ENCODE data around the gene GPR84. TPM values are rescaled to one million over a fixed set of nuclear protein-coding genes. Genes with fewer than 3 reads are reported as not detected.

GPR84 gene
- total RNA-seq, 2 donors from 2014 or later, result 0.43 TPM; not detected in 1

DNA sequence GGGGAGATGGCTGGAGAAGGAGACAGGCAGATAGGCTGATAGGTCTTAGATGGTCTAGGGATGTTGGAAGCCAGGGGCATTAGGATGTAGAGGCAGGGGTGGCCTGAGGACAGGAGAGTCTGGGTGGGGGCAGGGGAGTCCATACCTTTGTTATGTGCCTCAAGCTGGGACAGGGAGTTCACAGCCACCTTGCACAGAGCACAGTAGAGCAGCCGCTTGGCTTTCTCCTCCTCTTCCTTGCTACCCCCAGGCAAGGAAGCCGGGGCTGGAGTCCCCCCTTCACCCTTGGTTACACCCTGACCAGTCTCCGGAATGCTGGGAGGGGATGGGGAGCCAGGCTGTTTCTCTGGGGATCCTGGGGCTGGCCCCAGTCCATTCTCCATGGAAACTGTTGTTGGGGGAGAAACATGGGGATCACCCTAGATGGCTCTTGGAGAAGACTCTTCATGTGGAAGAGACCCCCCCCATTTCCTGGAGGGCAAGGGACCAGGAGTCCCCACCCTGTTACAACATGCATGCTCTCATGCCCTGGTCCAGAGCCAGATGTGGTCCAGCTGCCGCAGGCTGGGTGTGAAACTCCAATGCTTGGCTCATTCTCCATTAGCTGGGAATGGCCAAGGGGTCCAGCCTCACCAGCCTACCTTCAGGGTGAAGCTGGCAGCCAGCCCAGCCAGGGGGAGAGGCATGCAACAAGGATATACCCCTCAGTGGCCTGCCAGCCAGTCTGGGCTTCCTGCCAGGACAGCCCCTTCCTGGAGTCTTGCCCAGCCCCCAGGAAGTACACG lies 7.2 kb upstream of the GPR84 start:
- Histone ChIP-seq H3K36me3 (no peaks in the 10 kb centered on the region), H3K27me3 (no peaks in the 10 kb centered on the region), H3K4me3 (no peak overlapping the region), H3K9me3 (no peaks in the 10 kb centered on the region), H3K27ac (peak overlapping the region; percentile 73 to 92), H3K4me1 (peaks cover 0 to 76% of the 10 kb centered on the region in 2 donors)
- TF ChIP-seq, protein P1, sequence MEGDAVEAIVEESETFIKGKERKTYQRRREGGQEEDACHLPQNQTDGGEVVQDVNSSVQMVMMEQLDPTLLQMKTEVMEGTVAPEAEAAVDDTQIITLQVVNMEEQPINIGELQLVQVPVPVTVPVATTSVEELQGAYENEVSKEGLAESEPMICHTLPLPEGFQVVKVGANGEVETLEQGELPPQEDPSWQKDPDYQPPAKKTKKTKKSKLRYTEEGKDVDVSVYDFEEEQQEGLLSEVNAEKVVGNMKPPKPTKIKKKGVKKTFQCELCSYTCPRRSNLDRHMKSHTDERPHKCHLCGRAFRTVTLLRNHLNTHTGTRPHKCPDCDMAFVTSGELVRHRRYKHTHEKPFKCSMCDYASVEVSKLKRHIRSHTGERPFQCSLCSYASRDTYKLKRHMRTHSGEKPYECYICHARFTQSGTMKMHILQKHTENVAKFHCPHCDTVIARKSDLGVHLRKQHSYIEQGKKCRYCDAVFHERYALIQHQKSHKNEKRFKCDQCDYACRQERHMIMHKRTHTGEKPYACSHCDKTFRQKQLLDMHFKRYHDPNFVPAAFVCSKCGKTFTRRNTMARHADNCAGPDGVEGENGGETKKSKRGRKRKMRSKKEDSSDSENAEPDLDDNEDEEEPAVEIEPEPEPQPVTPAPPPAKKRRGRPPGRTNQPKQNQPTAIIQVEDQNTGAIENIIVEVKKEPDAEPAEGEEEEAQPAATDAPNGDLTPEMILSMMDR (IDR thresholded peaks at IDR 0.05), result no peak
- peak; percentile 88 for DNase-seq (ENCODE audit: low spot score)

DNA sequence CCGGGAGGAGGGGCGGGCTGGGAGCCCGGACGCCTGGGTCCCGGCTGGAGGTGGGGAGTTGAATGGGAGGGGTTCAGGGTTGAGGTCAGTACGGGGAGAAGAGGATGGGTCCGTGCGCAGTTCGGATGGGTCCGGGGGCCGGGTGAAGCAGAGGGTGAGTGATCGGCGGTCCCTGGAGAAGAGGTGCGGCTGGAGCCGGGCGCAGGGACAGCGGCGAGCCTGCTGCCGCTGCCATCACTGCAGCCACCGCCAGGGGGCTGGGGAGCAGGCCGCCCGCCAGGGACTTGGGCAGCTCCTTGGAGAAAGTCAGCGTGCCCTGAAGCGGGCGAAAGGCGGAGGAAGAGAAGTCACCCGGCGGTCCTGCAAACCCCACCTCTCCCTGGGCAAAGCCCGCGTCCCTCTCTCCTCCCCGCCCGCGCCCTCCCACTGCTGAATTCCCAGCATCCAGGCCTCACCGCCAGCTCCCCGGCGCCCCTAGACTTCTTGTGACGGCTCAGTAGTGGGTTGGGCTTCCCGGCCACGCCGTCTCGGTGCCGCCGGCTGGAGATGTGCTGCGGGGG lies 6.0 kb upstream of the GPR84 start:
- H3K9me3 ChIP-seq, result no peaks in the 10 kb centered on the region
- TF ChIP-seq, protein P1 (IDR thresholded peaks at IDR 0.05), result peak; percentile 93 to 97
- DNase-seq (ENCODE audit: low spot score), result peak; percentile 83
- peak overlapping the region; percentile 73 to 92 for H3K27ac ChIP-seq
- peak overlapping the region; percentile 26 to 50 for H3K4me3 ChIP-seq
- H3K27me3 ChIP-seq, result no peaks in the 10 kb centered on the region
- H3K4me1 ChIP-seq, result peaks cover 0 to 63% of the 10 kb centered on the region in 2 donors
- no peaks in the 10 kb centered on the region for H3K36me3 ChIP-seq

DNA sequence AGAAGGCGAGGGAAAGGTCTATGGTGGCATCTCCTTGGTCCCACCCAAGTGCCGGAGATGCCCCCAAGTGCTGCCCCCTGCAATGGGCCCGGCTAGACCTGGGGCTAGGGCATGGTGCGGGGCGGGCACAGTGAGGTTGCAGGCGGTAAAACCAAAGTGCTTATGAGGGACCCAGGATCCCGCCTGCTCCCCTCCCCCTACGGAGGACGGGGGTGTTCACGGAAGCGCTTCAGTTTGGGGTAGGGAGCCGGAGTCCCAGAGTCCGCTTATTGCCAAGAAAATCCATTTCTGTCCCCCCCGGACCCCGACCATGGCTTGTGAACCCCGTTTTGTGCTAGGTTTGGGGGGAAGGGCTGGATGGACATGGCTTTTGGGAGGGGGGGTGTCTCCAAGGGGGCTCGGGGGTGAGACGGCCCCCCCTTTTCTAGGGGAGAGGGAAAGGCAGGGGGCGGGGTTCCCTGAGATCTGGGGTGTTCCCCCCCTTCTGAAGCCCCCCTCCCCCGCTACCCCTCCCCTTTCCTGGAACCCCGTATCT lies 5.4 kb upstream of the GPR84 start:
- peaks cover 0 to 57% of the 10 kb centered on the region in 2 donors for H3K4me1 ChIP-seq
- H3K36me3 ChIP-seq, result no peaks in the 10 kb centered on the region
- peak overlapping the region; percentile 26 to 50 for H3K4me3 ChIP-seq
- DNase-seq (ENCODE audit: low spot score), result no peak
- H3K9me3 ChIP-seq, result no peaks in the 10 kb centered on the region
- H3K27me3 ChIP-seq, result no peaks in the 10 kb centered on the region
- H3K27ac ChIP-seq, result peak overlapping the region; percentile 73 to 92
- TF ChIP-seq, protein P1 (IDR thresholded peaks at IDR 0.05), result no peak

DNA sequence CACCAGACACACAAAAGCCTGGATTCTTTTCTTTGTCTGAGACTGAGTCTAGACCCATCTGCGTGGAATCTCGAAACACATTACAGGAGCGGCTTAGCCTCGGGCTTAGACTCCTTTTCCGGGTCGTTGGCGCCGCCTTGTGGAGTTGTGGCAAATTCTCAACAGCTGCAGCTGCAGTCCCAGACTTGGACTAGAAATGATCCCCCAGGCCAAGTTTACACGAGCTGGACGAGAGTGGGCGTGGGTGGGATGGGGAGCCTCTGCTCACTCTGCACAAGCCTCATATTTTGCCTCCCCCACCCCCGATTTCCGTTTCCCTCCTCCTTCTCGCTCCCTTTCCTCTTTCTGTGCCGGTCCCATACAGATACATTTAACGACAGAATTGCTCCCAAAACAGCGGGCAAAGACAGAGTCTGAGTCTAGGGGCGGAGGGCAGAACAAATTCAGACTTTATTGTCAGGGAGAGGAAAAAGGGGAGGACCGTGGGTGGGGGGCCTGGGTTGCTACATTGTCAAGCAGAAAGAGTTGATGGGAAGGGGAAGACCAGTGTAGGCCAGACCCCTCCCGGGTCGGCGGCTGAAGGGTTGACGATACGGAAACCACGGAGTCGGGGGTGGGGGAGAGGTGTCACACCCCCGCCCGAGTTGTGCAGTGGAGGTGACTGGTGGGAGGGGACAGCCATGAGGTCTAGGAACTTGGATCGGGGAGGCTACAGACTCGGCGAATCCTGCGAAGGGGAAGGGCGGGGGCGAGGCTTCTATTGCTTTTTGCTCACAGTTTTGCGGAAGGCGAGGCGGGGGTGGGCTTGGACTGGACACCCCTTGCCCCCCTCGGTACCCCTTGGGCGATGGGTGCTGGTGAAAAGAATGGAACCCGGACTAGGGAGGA lies 4.7 kb upstream of the GPR84 start:
- Histone ChIP-seq H3K27ac (peak overlapping the region; percentile 73 to 92), H3K27me3 (no peaks in the 10 kb centered on the region), H3K4me3 (peak overlapping the region in 1 of 2 donors; percentile 50), H3K9me3 (no peaks in the 10 kb centered on the region), H3K4me1 (peaks cover 0 to 52% of the 10 kb centered on the region in 2 donors), H3K36me3 (no peaks in the 10 kb centered on the region)
- DNase-seq (ENCODE audit: low spot score), result peak; percentile 93
- TF ChIP-seq, protein P1 (IDR thresholded peaks at IDR 0.05), result peak; percentile 71 to 88

DNA sequence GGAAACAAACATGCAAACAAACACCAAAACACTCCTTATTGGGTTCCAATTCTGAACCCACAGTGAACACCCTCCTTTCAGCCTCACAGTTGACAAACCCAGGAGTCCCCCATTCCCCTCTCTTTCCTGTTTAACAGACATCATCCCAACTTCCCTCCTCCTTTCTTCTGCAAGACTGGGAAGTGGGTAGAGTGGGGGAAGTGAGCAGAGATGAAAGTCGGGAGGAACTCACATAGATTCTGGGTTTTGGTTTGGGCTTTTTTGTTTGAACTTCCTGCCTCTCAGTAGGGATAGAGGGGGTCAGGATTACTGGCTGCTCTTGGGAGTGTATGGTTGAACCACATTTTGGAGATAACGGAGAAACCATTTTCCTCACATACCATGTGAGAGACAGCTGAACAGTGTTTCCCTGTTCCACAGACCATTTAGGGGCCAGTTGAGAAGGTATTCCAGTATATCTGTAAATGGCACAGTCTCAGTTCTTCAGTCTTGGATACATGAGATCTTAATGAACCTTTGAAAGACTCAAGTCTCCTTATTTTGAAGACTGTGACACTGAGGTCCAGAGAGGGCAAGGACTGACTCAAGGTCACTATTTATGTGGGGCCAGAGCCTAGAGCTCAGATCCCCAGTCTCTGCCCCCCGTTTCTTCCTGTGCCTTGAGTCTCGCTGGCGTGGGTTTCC lies 3.9 kb upstream of the GPR84 start:
- H3K4me3 ChIP-seq, result peak overlapping the region in 1 of 2 donors; percentile 50
- no peaks in the 10 kb centered on the region for H3K36me3 ChIP-seq
- no peaks in the 10 kb centered on the region for H3K9me3 ChIP-seq
- peak overlapping the region; percentile 73 to 92 for H3K27ac ChIP-seq
- H3K27me3 ChIP-seq, result no peaks in the 10 kb centered on the region
- TF ChIP-seq, protein P1 (IDR thresholded peaks at IDR 0.05), result no peak
- peaks cover 0 to 45% of the 10 kb centered on the region in 2 donors for H3K4me1 ChIP-seq
- no peak for DNase-seq (ENCODE audit: low spot score)
